ENCODE measurements around the gene C8G. TPM values are rescaled to one million over a fixed set of nuclear protein-coding genes. Genes with fewer than 3 reads are reported as not detected.

The C8G gene
- total and polyA plus RNA-seq, 9 of the 15 experiments (the other 6 are each of a cell fraction or from before 2014, with no cell fraction given) = 0.35 to 5.9 (median 2.7) TPM; not detected in 2

DNA sequence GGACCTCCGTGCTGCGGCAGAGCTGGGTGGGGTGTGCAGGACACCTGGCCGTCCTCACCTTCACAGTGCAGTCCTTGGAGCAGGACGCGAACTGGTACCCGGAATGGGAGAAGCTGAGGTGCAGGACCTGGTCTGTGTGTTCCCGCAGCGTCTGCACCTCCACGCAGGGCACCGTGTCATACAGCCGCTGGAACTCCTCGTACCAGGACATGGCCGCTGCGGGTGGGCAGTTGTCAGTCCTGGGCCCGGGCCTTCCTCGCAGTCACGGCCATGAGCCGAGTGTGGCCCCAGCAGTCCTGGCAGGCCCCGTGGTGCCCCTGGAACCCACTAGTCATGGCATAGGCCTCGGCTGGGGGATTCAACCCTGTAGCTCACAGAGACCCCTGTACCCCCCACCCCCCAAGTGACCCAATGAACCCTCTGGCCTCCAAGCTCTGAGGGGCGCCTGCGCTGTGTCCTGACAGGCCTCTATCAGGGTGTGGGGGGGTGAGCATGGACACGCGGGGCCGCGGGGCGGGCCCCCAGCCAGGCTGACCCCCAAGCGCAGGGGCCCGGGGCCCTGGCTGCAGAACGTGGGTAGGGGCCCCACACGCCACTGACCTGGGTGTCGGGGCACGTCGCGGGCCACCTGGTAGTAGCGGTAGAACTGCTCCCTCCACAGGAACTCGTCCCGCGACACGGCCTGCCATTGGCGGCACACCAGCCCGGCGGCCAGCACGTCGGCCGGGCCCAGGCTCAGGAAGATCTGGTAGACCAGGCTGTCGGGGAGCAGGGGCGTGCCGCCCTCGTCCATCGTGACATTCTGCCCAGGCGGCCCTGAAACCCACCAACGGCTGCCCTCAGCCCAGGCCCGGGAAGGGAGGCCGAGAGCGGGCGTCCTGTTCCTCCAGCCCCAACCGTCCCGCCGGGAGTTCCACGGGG lies 1.5 kb upstream of the C8G start (continued):
- TF ChIP-seq, protein P1, sequence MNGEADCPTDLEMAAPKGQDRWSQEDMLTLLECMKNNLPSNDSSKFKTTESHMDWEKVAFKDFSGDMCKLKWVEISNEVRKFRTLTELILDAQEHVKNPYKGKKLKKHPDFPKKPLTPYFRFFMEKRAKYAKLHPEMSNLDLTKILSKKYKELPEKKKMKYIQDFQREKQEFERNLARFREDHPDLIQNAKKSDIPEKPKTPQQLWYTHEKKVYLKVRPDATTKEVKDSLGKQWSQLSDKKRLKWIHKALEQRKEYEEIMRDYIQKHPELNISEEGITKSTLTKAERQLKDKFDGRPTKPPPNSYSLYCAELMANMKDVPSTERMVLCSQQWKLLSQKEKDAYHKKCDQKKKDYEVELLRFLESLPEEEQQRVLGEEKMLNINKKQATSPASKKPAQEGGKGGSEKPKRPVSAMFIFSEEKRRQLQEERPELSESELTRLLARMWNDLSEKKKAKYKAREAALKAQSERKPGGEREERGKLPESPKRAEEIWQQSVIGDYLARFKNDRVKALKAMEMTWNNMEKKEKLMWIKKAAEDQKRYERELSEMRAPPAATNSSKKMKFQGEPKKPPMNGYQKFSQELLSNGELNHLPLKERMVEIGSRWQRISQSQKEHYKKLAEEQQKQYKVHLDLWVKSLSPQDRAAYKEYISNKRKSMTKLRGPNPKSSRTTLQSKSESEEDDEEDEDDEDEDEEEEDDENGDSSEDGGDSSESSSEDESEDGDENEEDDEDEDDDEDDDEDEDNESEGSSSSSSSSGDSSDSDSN (IDR thresholded peaks at IDR 0.05; ENCODE audit: borderline replicate concordance in 1 of 2, low read depth in 2 of 2, low read length in 2 of 2) = peak; percentile 16 to 55; a peak in 2 of 4 replicates
- TF ChIP-seq, protein P2, sequence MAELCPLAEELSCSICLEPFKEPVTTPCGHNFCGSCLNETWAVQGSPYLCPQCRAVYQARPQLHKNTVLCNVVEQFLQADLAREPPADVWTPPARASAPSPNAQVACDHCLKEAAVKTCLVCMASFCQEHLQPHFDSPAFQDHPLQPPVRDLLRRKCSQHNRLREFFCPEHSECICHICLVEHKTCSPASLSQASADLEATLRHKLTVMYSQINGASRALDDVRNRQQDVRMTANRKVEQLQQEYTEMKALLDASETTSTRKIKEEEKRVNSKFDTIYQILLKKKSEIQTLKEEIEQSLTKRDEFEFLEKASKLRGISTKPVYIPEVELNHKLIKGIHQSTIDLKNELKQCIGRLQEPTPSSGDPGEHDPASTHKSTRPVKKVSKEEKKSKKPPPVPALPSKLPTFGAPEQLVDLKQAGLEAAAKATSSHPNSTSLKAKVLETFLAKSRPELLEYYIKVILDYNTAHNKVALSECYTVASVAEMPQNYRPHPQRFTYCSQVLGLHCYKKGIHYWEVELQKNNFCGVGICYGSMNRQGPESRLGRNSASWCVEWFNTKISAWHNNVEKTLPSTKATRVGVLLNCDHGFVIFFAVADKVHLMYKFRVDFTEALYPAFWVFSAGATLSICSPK (IDR thresholded peaks at IDR 0.05; ENCODE audit: borderline replicate concordance) = no peak
- no peak for TF ChIP-seq SNRNP70 (optimal IDR thresholded peaks at IDR 0.05; ENCODE audit: low read depth, low read length)
- TF ChIP-seq ZNF124 (CRISPR knock-in tag; IDR thresholded peaks at IDR 0.05) = 0 out of 2 replicates have a peak, but pooled peaks have one; percentile 20
- peak; percentile 57; the same call in 1 of the 2 replicates for TF ChIP-seq SAFB (IDR thresholded peaks at IDR 0.05; ENCODE audit: borderline replicate concordance, low read depth, low read length)
- TF ChIP-seq KDM1A (IDR thresholded peaks at IDR 0.05) = no peak
- TF ChIP-seq, protein P3, sequence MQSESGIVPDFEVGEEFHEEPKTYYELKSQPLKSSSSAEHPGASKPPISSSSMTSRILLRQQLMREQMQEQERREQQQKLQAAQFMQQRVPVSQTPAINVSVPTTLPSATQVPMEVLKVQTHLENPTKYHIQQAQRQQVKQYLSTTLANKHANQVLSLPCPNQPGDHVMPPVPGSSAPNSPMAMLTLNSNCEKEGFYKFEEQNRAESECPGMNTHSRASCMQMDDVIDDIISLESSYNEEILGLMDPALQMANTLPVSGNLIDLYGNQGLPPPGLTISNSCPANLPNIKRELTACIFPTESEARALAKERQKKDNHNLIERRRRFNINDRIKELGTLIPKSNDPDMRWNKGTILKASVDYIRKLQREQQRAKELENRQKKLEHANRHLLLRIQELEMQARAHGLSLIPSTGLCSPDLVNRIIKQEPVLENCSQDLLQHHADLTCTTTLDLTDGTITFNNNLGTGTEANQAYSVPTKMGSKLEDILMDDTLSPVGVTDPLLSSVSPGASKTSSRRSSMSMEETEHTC (IDR thresholded peaks at IDR 0.05) = no peak
- no peak for TF ChIP-seq MXI1 (IDR thresholded peaks at IDR 0.05; ENCODE audit: low read depth, low read length)
- TF ChIP-seq TAF9B (IDR thresholded peaks at IDR 0.05; ENCODE audit: partially characterized antibody) = no peak
- no peak for TF ChIP-seq ZNF780A (CRISPR knock-in tag; IDR thresholded peaks at IDR 0.05)
- peak; percentile 16 for TF ChIP-seq RBM22 (IDR thresholded peaks at IDR 0.05; ENCODE audit: low read depth, low read length, poor library complexity, severe bottlenecking)
- TF ChIP-seq HMGN3 (IDR thresholded peaks at IDR 0.05; ENCODE audit: borderline replicate concordance, extremely low read depth, insufficient read length, low read depth, low read length) = no peak
- TF ChIP-seq ZNF232 (CRISPR knock-in tag; IDR thresholded peaks at IDR 0.05) = no peak
- TF ChIP-seq, protein P4, sequence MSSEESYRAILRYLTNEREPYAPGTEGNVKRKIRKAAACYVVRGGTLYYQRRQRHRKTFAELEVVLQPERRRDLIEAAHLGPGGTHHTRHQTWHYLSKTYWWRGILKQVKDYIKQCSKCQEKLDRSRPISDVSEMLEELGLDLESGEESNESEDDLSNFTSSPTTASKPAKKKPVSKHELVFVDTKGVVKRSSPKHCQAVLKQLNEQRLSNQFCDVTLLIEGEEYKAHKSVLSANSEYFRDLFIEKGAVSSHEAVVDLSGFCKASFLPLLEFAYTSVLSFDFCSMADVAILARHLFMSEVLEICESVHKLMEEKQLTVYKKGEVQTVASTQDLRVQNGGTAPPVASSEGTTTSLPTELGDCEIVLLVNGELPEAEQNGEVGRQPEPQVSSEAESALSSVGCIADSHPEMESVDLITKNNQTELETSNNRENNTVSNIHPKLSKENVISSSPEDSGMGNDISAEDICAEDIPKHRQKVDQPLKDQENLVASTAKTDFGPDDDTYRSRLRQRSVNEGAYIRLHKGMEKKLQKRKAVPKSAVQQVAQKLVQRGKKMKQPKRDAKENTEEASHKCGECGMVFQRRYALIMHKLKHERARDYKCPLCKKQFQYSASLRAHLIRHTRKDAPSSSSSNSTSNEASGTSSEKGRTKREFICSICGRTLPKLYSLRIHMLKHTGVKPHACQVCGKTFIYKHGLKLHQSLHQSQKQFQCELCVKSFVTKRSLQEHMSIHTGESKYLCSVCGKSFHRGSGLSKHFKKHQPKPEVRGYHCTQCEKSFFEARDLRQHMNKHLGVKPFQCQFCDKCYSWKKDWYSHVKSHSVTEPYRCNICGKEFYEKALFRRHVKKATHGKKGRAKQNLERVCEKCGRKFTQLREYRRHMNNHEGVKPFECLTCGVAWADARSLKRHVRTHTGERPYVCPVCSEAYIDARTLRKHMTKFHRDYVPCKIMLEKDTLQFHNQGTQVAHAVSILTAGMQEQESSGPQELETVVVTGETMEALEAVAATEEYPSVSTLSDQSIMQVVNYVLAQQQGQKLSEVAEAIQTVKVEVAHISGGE (CRISPR knock-in tag; IDR thresholded peaks at IDR 0.05) = peak in 1 of 3 experiments; percentile 58; a peak in 1 of 6 replicates
- no peak for TF ChIP-seq ZNF253 (CRISPR knock-in tag; conservative IDR thresholded peaks at IDR 0.05)
- TF ChIP-seq LEF1 (IDR thresholded peaks at IDR 0.05) = no peak
- peak; percentile 14 for TF ChIP-seq CCNT2 (IDR thresholded peaks at IDR 0.05; ENCODE audit: borderline replicate concordance, extremely low read depth, insufficient read length, low read depth, low read length)
